ENCODE data around the gene SMCO2.

GRCh38 chr12:27527512-27527911, 81.0 kb downstream of the SMCO2 start:
- no peak for TF ChIP-seq REST (IDR thresholded peaks at IDR 0.05; ENCODE audit: insufficient read depth in 1 of 2, low read depth in 2 of 2, low read length in 2 of 2)
- TF ChIP-seq POLR2AphosphoS5 (IDR thresholded peaks at IDR 0.05; ENCODE audit: low read depth, low read length) = no peak
- TF ChIP-seq SIN3A (IDR thresholded peaks at IDR 0.05; ENCODE audit: borderline replicate concordance, insufficient read depth, low read length) = no peak
